GM12874 (cell line): ENCODE data around the gene RUSF1.

Experiments
- TF ChIP-seq, protein P1 (sequence below): IDR thresholded peaks from 2 replicates; pipeline ENCODE4 v1.5.1; 2011; ENCODE audit warnings: low read depth, mild to moderate bottlenecking, control low read depth, low read length, moderate library complexity; ENCODE audit not compliant: insufficient read depth

The RUSF1 gene

DNA sequence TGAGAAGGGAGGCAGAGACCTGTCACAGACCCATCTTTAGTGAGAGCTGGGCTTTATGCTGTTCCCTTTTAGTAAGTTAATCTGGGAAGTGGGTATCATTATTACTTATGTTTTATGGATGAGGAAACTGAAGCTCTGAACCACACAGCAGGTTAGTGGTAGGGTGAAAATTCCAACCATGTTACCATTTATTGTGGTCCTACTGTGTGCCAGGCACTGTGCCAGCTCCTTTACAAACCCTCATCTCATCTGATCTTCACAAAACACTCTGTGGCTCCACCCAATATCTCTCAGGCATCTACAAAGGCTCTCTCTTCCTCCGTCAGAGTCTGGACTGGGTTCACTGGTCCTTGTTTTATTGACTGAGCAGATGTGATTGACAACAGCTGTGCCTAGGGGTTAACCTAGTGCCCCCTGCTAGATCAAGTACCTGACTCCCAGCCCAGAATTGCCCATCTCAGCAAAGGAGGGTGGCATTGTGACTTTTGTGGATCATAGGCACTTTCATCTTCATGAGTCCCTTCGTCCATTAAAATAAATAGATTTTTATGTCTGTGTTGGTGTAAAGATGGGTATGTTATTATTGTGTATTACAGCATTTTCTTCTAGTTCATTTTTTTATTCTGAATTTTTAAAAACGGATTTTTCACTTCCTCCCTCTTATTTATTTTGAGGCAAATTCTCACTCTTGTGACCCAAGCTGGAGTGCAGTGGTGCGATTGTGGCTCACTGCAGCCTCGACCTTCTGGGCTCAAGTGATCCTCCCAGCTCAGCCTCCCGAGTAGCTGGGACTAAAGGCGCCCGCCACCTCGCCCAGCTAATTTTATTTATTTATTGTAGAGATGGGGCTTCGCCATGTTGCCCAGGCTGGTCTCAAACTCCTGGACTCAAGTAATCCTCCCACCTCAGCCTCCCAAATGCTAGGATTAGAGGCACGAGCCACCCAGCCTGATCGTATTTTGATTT lies 33.1 kb downstream of the RUSF1 start:
- TF ChIP-seq, protein P1, sequence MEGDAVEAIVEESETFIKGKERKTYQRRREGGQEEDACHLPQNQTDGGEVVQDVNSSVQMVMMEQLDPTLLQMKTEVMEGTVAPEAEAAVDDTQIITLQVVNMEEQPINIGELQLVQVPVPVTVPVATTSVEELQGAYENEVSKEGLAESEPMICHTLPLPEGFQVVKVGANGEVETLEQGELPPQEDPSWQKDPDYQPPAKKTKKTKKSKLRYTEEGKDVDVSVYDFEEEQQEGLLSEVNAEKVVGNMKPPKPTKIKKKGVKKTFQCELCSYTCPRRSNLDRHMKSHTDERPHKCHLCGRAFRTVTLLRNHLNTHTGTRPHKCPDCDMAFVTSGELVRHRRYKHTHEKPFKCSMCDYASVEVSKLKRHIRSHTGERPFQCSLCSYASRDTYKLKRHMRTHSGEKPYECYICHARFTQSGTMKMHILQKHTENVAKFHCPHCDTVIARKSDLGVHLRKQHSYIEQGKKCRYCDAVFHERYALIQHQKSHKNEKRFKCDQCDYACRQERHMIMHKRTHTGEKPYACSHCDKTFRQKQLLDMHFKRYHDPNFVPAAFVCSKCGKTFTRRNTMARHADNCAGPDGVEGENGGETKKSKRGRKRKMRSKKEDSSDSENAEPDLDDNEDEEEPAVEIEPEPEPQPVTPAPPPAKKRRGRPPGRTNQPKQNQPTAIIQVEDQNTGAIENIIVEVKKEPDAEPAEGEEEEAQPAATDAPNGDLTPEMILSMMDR = no peak

DNA sequence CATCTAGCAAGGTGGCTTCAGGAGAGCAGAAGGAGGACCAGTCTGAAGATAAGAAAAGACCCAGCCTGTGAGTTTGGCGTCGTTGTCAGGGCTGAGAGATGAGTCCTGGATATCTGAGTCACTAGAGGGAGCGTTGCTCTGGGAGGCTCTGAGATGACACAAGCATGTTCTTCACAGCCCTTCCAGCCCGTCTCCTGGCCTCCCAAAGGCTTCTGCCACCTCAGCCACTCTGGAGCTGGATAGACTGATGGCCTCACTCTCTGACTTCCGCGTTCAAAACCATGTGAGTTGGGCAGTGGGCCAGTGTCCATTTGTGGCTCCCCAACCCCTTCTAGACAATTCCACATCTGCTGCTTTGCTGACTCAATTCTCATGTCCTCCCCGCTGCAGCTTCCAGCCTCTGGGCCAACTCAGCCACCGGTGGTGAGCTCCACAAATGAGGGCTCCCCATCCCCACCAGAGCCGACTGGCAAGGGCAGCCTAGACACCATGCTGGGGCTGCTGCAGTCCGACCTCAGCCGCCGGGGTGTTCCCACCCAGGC lies 33.9 kb downstream of the RUSF1 start:
- TF ChIP-seq, protein P1 = no peak

DNA sequence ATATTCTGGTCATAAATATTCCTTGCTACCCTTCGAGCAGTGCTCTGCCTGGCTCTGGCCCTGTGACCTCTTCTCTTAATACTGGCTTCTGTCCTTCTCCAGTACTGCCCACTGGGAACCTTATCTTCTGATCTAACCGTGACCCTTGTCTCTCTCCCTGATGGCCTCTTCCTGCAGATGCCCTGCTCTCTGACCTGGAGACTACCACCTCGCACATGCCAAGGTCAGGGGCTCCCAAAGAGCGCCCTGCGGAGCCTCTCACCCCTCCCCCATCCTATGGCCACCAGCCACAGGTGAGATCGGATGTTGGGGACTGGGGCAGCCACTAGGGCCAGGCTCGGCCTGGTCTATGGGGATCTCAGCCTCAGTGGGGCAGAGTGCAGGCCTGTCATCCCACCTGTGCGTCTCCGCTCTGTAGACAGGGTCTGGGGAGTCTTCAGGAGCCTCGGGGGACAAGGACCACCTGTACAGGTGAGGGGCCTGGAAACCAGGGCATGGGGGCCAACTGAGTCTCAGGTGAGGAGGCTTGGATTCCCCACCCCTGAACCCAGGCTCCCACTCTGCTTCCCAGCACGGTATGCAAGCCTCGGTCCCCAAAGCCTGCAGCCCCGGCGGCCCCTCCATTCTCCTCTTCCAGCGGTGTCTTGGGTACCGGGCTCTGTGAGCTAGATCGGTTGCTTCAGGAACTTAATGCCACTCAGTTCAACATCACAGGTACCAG lies 34.8 kb downstream of the RUSF1 start:
- TF ChIP-seq, protein P1 = no peak

DNA sequence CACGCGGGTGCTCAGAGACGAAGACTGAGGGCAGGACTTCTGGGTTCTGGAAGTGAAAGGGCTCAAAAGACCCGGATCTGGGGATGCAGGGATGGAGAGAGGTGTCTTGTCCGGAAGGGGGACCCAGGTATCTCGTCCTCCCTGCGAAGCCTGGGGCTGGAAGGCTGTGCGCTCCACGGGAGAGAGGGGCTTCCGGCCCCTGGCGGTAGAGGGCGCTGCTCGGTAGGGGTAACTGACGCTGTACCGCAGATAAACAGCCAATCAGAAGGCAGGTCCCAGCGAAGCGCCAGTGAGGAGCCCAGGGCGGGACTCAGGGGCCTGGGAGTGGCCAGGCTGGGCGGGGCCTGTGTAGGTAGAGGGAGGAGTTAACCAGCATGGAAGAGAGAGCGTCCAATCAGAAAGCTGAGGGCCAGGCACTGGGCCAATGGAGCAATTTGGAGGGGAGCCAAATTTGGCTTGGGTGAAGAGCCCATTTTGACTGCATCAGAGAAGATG lies 35.4 kb downstream of the RUSF1 start:
- TF ChIP-seq, protein P1 = peak; percentile 48

DNA sequence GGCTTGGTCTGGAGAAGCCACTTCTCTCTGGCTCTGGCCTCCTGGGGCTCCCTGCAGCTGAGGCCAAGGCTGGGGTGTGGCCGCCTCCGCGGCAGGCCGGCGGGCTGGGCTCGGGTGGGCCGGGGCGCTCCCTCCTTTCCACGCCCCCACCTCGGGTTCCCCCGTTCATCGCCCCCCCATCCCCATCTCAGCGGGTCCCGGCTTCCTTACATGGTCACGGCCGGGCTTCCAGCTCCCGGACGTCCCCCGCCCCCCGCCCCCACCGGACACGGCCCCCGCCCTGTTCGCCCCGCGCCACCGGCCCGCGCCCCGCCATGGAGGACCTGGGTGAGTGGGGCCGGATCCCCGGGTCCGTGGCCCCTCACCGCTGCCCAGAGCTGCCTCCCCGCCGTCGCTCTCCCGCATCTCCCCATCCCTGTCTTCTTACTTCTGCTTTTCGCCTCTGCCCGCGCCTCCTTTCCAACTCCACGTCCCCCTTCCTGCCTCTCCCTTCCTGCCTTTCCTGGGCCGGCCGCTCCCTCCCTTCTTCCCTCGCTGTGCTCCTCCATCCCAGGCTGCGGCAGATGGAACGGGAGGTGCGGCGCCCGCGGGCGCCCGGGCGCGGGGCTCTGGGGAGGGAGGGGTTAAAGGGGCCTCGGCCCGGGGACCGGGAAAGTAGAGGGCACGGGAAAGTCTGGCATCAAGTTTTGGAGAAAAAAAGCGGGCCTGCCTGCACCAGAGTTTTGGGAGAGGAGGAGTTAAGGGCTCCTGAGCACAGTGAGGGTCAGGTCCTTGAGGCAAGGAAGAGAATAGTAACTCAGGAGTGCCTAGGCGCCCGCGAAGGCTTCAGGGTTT lies 36.1 kb downstream of the RUSF1 start, which contains the start of gene TGFB1I1:
Gene TGFB1I1, plus strand, starts transcription at position 278 of the 834 bp plus-strand sequence. Its CDS starts 37 bp downstream, at position 315.
- TF ChIP-seq, protein P1 = no peak

DNA sequence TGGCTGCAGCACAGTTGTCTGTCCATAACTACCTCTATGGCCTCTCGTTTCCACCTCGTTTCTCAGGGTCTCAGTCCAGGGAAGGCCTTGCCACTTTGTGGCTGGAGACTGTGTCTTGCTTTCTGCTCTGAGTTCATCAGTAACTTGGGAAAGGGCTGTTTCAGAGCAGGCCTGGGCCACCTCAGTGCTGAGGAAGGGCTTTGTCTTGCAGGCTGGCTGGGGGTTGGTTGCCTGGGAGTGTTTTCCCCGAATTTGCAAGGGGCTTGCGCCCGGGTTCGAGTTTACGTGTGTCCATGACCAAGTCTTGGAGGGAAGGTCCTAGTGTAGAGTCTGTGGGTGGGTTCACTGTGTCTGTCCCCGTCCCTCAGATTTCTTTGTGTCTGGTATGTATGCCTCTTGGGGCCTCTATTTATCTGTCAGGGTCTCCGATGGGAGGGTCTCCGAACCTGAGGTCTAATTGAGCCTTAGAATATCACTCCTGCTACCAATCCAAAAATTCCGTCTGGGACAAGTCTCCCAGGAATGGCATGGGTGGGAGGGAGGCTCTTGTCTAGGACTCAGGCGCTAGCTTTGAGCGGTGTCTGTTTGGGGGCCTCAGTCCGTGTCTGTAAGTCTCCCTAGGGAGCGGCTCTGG lies 36.8 kb downstream of the RUSF1 start:
- TF ChIP-seq, protein P1 = no peak
